ENCODE measurements around the gene RNF166. TPM values are rescaled to one million over a fixed set of nuclear protein-coding genes. Genes with fewer than 3 reads are reported as not detected.

Gene RNF166
- total and polyA plus RNA-seq, 2 donors (not counting 3 experiments of a cell fraction or from before 2014, with no cell fraction given): 27.6 to 38.8 TPM

GRCh38 chr16:88747588-88748301 lies 41.5 kb upstream of the RNF166 start:
- CTCF ChIA-PET: interaction anchor here (2.8 to 6.7 kb wide), 2 partner anchors 10 to 37 kb away, joined by 35 to 56 read pairs; partner anchors contain the start of gene PIEZO1
- Histone ChIP-seq H3K4me2 (ENCODE audit: insufficient read depth, low read length) (no peak overlapping the region), H3K4me1 (ENCODE audit: control insufficient read depth, extremely low read depth, insufficient read depth, low read length) (peaks cover 7% of the 10 kb centered on the region), H3K4me3 (replicated peaks in 1 of 3; ENCODE audit: insufficient read depth in 1 of 3, low read depth in 1 of 3, low read length in 3 of 3) (no peak overlapping the region), H3K9me3 (replicated peaks; ENCODE audit: control insufficient read depth, insufficient read depth, low read length) (no peaks in the 10 kb centered on the region), H3K9ac (replicated peaks; ENCODE audit: extremely low read depth, insufficient read depth, low read length) (no peak overlapping the region), H2AFZ (ENCODE audit: low read depth, low read length) (no peak overlapping the region), H3K9me1 (replicated peaks; ENCODE audit: control insufficient read depth, extremely low read depth, insufficient read depth, low read length) (no peaks in the 10 kb centered on the region), H4K20me1 (replicated peaks; ENCODE audit: control insufficient read depth, extremely low read depth, insufficient read depth, low read length) (no peaks in the 10 kb centered on the region), H3K36me3 (ENCODE audit: control insufficient read depth in 2 of 2, extremely low read depth in 1 of 2, insufficient read depth in 2 of 2, low read length in 2 of 2) (peaks cover 3 to 7% of the 10 kb centered on the region in 2 experiments), H3K27ac (ENCODE audit: insufficient read depth, low read depth, low read length) (no peak overlapping the region), H3K27me3 (ENCODE audit: control insufficient read depth in 2 of 2, insufficient read depth in 2 of 2, low read length in 2 of 2) (no peaks in the 10 kb centered on the region), H3K79me2 (ENCODE audit: control insufficient read depth, insufficient read depth, low read length) (peaks cover 47% of the 10 kb centered on the region)
- no peak for FAIRE-seq
- no peak for DNase-seq (ENCODE audit: low read depth, low spot score)
- dilution Hi-C loops (cut with MboI; ENCODE audit: extremely low pct_ligation_motif_present, low sequenced_read_pairs) (no loop called here), intact Hi-C loops (cut with micrococcal nuclease) (no loop called here)
- POLR2A ChIA-PET: no interaction called here
- peak; percentile 33 to 45 for TF ChIP-seq CTCF (IDR thresholded peaks at IDR 0.05; ENCODE audit: extremely low read depth in 1 of 2, insufficient read depth in 1 of 2, low read depth in 1 of 2, low read length in 2 of 2)
- no peak for TF ChIP-seq POLR2A (IDR thresholded peaks at IDR 0.05; ENCODE audit: low read depth, low read length)
- no peak for TF ChIP-seq POLR2AphosphoS5 (IDR thresholded peaks at IDR 0.05; ENCODE audit: insufficient read depth, low read depth, low read length)
- TF ChIP-seq MAX (IDR thresholded peaks at IDR 0.05; ENCODE audit: insufficient read depth, insufficient read length): no peak
- BruUV-seq (replicated peaks): no TSS peak

- Histone ChIP-seq H3K9ac (replicated peaks; ENCODE audit: extremely low read depth, insufficient read depth, low read length) (no peak overlapping the region), H3K27me3 (ENCODE audit: control insufficient read depth in 2 of 2, insufficient read depth in 2 of 2, low read length in 2 of 2) (no peaks in the 10 kb centered on the region), H3K9me3 (replicated peaks; ENCODE audit: control insufficient read depth, insufficient read depth, low read length) (no peaks in the 10 kb centered on the region)
These were observed 40.3 kb upstream of the RNF166 start for GRCh38 chr16:88746506-88746905.

More at GRCh38 chr16:88746506-88746905, 40.3 kb upstream of the RNF166 start:
- DNase-seq (ENCODE audit: low read depth, low spot score): no peak
- no TSS peak for BruUV-seq (replicated peaks)
- H3K4me3 ChIP-seq (replicated peaks in 1 of 3; ENCODE audit: insufficient read depth in 1 of 3, low read depth in 1 of 3, low read length in 3 of 3): no peak overlapping the region
- no peaks in the 10 kb centered on the region for H3K9me1 ChIP-seq (replicated peaks; ENCODE audit: control insufficient read depth, extremely low read depth, insufficient read depth, low read length)
- ChIA-PET POLR2A (no interaction called here), CTCF (interaction anchor here (0.6 to 6.7 kb wide), 8 partner anchors 9 to 421 kb away, joined by 3 to 56 read pairs (median 8); partner anchors contain the start of gene PIEZO1)
- no peaks in the 10 kb centered on the region for H4K20me1 ChIP-seq (replicated peaks; ENCODE audit: control insufficient read depth, extremely low read depth, insufficient read depth, low read length)
- TF ChIP-seq POLR2A (IDR thresholded peaks at IDR 0.05; ENCODE audit: low read depth, low read length): no peak
- TF ChIP-seq MYC (IDR thresholded peaks at IDR 0.05; ENCODE audit: low read depth, low read length): no peak
- TF ChIP-seq JUN (IDR thresholded peaks at IDR 0.05; ENCODE audit: borderline replicate concordance, insufficient read depth, insufficient read length, low read depth): no peak
- TF ChIP-seq EZH2 (IDR thresholded peaks at IDR 0.05; ENCODE audit: borderline replicate concordance, low read depth, low read length, severe bottlenecking): no peak
- no peak for TF ChIP-seq GATA2 (IDR thresholded peaks at IDR 0.05; ENCODE audit: insufficient read depth, insufficient read length, low read depth, low read length)
- no peak for TF ChIP-seq CTCF (IDR thresholded peaks at IDR 0.05; ENCODE audit: extremely low read depth in 1 of 2, insufficient read depth in 1 of 2, low read depth in 1 of 2, low read length in 2 of 2)
- TF ChIP-seq MAX (IDR thresholded peaks at IDR 0.05; ENCODE audit: insufficient read depth, insufficient read length): no peak
- no peak for TF ChIP-seq FOS (IDR thresholded peaks at IDR 0.05; ENCODE audit: borderline replicate concordance, insufficient read depth, low read length)
- no peak for TF ChIP-seq POLR2AphosphoS5 (IDR thresholded peaks at IDR 0.05; ENCODE audit: insufficient read depth, low read depth, low read length)
- H3K79me2 ChIP-seq (ENCODE audit: control insufficient read depth, insufficient read depth, low read length): peaks cover 37% of the 10 kb centered on the region
- peaks cover 3 to 9% of the 10 kb centered on the region in 2 experiments for H3K36me3 ChIP-seq (ENCODE audit: control insufficient read depth in 2 of 2, extremely low read depth in 1 of 2, insufficient read depth in 2 of 2, low read length in 2 of 2)
- dilution Hi-C loops (cut with MboI; ENCODE audit: extremely low pct_ligation_motif_present, low sequenced_read_pairs) (no loop called here), intact Hi-C loops (cut with micrococcal nuclease) (no loop called here)
- H3K27ac ChIP-seq (ENCODE audit: insufficient read depth, low read depth, low read length): no peak overlapping the region
- H3K4me2 ChIP-seq (ENCODE audit: insufficient read depth, low read length): no peak overlapping the region
- no peak overlapping the region for H2AFZ ChIP-seq (ENCODE audit: low read depth, low read length)
- FAIRE-seq: no peak
- H3K4me1 ChIP-seq (ENCODE audit: control insufficient read depth, extremely low read depth, insufficient read depth, low read length): peaks cover 7% of the 10 kb centered on the region

All from endothelial cell of umbilical vein (primary cell).